Muscle of arm (tissue), 14 donors: ENCODE measurements around the gene ANKRD40CL. TPM values are rescaled to one million over a fixed set of nuclear protein-coding genes. Genes with fewer than 3 reads are reported as not detected.
"Not testable (repeated sequence)": the region's sequence is repeated elsewhere in the genome, so short reads cannot be mapped to it uniquely, and the experiment has no call there.

Source experiments
- DNase-seq: peaks from one replicate; pipeline ENCODE4 v3.0.0-alpha.2; 2013
- long read RNA-seq, 11 donors: transcript quantifications; one replicate each; lab custom pipeline, GENCODE V29; 2026
- polyA plus RNA-seq, 12 donors: library from polyadenylated mRNA; unstranded; fragments of 120-200 nt; gene quantifications; one replicate each; pipeline ENCODE4 v1.2.1, GENCODE V29; 2013; ENCODE audit not compliant: insufficient read length in 12 of 12

Gene ANKRD40CL
- polyA plus RNA-seq, result 10 to 100 TPM in 1 of 12 donors, under 1 TPM in 4, not detected in 7; 0.15 to 11.1 (median 0.33) TPM
- long read RNA-seq, donor 1, transcript ANKRD40CL-203 (4 exons, 686 nt), result major isoform, 10 of 11 reads
- long read RNA-seq, donor 1, partial matches to known transcripts, result 0 of 11 reads
- long read RNA-seq, donor 1, other reads (novel, unspliced or antisense), result 0 of 11 reads
- long read RNA-seq, donor 2, result 0 reads
- long read RNA-seq, donor 3, result 0 reads
- long read RNA-seq, donor 4, result 0 reads
- long read RNA-seq, donor 5, result 0 reads
- long read RNA-seq, donor 6, result 0 reads
- long read RNA-seq, donor 7, result 0 reads
- long read RNA-seq, donor 8, result 0 reads
- long read RNA-seq, donor 9, result 0 reads
- long read RNA-seq, donor 10, result 0 reads
- long read RNA-seq, donor 11, result 0 reads

- no peak for DNase-seq
Measured at GRCh38 chr17:50767446-50767845, at the start of gene ANKRD40CL. ANKRD40CL (minus strand) TSS chr17:50767518; CDS start chr17:50766913, 605 bp downstream.

GRCh38 chr17:50816271-50816670, 49.0 kb upstream of the ANKRD40CL start:
- DNase-seq, result no peak

- no peak for DNase-seq
Measured at GRCh38 chr17:50815400-50815799, 48.1 kb upstream of the ANKRD40CL start.

- no peak for DNase-seq
Measured at GRCh38 chr17:50813583-50813982, 46.3 kb upstream of the ANKRD40CL start.

GRCh38 chr17:50808888-50809287, 41.6 kb upstream of the ANKRD40CL start:
- no peak for DNase-seq

- DNase-seq, result no peak
Measured at GRCh38 chr17:50808413-50808812, 41.1 kb upstream of the ANKRD40CL start.

GRCh38 chr17:50807675-50808074, 40.4 kb upstream of the ANKRD40CL start:
- no peak for DNase-seq

GRCh38 chr17:50807009-50807408, 39.7 kb upstream of the ANKRD40CL start:
- DNase-seq, result no peak

GRCh38 chr17:50806141-50806643, 38.9 kb upstream of the ANKRD40CL start:
- DNase-seq, result no peak

- no peak for DNase-seq
Measured at GRCh38 chr17:50805486-50805885, 38.2 kb upstream of the ANKRD40CL start.

- DNase-seq, result not testable (repeated sequence)
Measured at GRCh38 chr17:50804749-50805475, 37.6 kb upstream of the ANKRD40CL start.

GRCh38 chr17:50803676-50804075, 36.4 kb upstream of the ANKRD40CL start:
- no peak for DNase-seq

GRCh38 chr17:50802609-50803571, 35.6 kb upstream of the ANKRD40CL start:
- no peak for DNase-seq

GRCh38 chr17:50800196-50800700, 32.9 kb upstream of the ANKRD40CL start:
- no peak for DNase-seq

GRCh38 chr17:50799582-50799981, 32.3 kb upstream of the ANKRD40CL start:
- DNase-seq, result no peak

- DNase-seq, result no peak
Measured at GRCh38 chr17:50798424-50799288, 31.3 kb upstream of the ANKRD40CL start.

GRCh38 chr17:50797135-50797810, 30.0 kb upstream of the ANKRD40CL start:
- no peak for DNase-seq

GRCh38 chr17:50794361-50794760, 27.0 kb upstream of the ANKRD40CL start:
- no peak for DNase-seq

GRCh38 chr17:50793007-50793406, 25.7 kb upstream of the ANKRD40CL start:
- DNase-seq, result no peak

GRCh38 chr17:50792132-50792531, 24.8 kb upstream of the ANKRD40CL start:
- no peak for DNase-seq
